Gastroesophageal sphincter (tissue), 4 donors: Measurements from ENCODE around the gene SH3BP2. TPM values are rescaled to one million over a fixed set of nuclear protein-coding genes. Genes with fewer than 3 reads are reported as not detected.

ENCODE experiments used
- ATAC-seq: fragments of 150-250 bp; one replicate; pipeline ENCODE4 v1.9.1; 2016; ENCODE audit warnings: mild to moderate bottlenecking, moderate library complexity
- H3K27ac ChIP-seq, 4 donors: fragments of 200-600 bp; sonication (generic) in 3 of 4; 1 replicate in 3 of 4; 2 replicates in 1 of 4; pipeline ENCODE4 v1.5.1; 2016 to 2019
- H3K27me3 ChIP-seq: fragments of 200-600 bp; sonication (generic); one replicate; pipeline ENCODE4 v1.5.1; 2019
- H3K36me3 ChIP-seq, 2 donors: fragments of 200-600 bp; sonication (generic); one replicate each; pipeline ENCODE4 v1.5.1; 2019; ENCODE audit warnings: control low read depth in 1 of 2
- H3K4me1 ChIP-seq, 3 donors: fragments of 200-600 bp; sonication (generic); 1 replicate in 2 of 3; 2 replicates in 1 of 3; pipeline ENCODE4 v1.5.1; 2016 to 2019; ENCODE audit warnings: control low read depth in 2 of 3
- H3K4me3 ChIP-seq, 2 donors: fragments of 200-600 bp; sonication (generic); one replicate each; pipeline ENCODE4 v1.5.1; 2019; ENCODE audit warnings: mild to moderate bottlenecking in 1 of 2, moderate library complexity in 1 of 2
- H3K9me3 ChIP-seq, 3 donors: fragments of 200-600 bp; sonication (generic); one replicate each; pipeline ENCODE4 v1.5.1; 2017 to 2019; ENCODE audit warnings: control low read depth in 2 of 3
- EP300 ChIP-seq: sonication (generic); formaldehyde crosslinking; IDR thresholded peaks from one replicate; pipeline ENCODE4 v1.6.1; 2017; ENCODE audit warnings: antibody characterized with exemption, mild to moderate bottlenecking
- POLR2A ChIP-seq, 2 donors: fragments of 450-650 bp; IDR thresholded peaks; one replicate each; pipeline ENCODE4 v1.6.1; 2017; ENCODE audit warnings: antibody characterized with exemption in 2 of 2, mild to moderate bottlenecking in 2 of 2, moderate library complexity in 1 of 2
- POLR2AphosphoS5 ChIP-seq: sonication (generic); formaldehyde crosslinking; IDR thresholded peaks from one replicate; pipeline ENCODE4 v1.6.1; 2017; ENCODE audit warnings: antibody characterized with exemption
- WGBS, 2 donors: methylation state at CpG; one replicate each; pipeline ENCODE4 v1.1.5; 2018; ENCODE audit warnings: low coverage in 1 of 2; 5-methylcytosine and 5-hydroxymethylcytosine counted together
- total RNA-seq, 4 donors: library from RNA; depleted of rRNA; stranded (reverse); fragments of >200 nt; gene quantifications; one replicate each; pipeline ENCODE4 v1.1.0, GENCODE V29; 2016
- TF ChIP-seq, protein P1 (sequence below), 4 experiments: fragments of 200-600 bp in 2 of 4; fragments of 450-650 bp in 2 of 4; sonication (generic) in 1 of 4; IDR thresholded peaks; one replicate each; pipeline ENCODE4 v1.5.1; 2017 to 2019; ENCODE audit warnings: antibody characterized with exemption in 4 of 4, mild to moderate bottlenecking in 2 of 4, moderate library complexity in 2 of 4

Gene SH3BP2
- total RNA-seq, 4 donors from 2014 or later = 26.8 to 36.4 (median 29.3) TPM

DNA sequence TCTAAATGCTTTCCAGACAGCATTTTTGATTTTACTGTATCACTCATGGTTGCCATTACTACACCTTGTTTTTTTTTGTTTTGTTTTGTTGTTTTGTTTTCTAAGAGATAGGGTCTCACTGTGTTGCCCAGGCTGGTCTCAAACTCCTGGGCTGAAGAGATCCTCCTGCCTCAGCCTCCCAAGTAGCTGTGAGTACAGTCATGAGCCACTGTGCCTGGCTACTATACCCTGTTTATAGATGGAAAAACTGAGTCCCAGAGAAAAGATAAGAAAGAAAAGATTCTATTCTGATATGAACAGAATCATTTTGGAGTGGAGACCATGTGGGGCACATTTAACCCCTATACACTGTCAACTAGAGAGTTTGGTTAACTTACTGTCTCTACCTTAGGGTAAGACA is 70.8 kb downstream of the SH3BP2 start:
- Histone ChIP-seq H3K27ac (no peak overlapping the region), H3K4me3 (no peak overlapping the region), H3K9me3 (no peaks in the 10 kb centered on the region), H3K4me1 (peaks cover 55 to 100% (median 78%) of the 10 kb centered on the region in 3 donors), H3K36me3 (no peaks in the 10 kb centered on the region), H3K27me3 (no peaks in the 10 kb centered on the region)
- no peak for ATAC-seq
- TF ChIP-seq EP300 = no peak
- TF ChIP-seq POLR2A (IDR thresholded peaks at IDR 0.05) = no peak
- no peak for TF ChIP-seq POLR2AphosphoS5
- TF ChIP-seq, protein P1, sequence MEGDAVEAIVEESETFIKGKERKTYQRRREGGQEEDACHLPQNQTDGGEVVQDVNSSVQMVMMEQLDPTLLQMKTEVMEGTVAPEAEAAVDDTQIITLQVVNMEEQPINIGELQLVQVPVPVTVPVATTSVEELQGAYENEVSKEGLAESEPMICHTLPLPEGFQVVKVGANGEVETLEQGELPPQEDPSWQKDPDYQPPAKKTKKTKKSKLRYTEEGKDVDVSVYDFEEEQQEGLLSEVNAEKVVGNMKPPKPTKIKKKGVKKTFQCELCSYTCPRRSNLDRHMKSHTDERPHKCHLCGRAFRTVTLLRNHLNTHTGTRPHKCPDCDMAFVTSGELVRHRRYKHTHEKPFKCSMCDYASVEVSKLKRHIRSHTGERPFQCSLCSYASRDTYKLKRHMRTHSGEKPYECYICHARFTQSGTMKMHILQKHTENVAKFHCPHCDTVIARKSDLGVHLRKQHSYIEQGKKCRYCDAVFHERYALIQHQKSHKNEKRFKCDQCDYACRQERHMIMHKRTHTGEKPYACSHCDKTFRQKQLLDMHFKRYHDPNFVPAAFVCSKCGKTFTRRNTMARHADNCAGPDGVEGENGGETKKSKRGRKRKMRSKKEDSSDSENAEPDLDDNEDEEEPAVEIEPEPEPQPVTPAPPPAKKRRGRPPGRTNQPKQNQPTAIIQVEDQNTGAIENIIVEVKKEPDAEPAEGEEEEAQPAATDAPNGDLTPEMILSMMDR (IDR thresholded peaks at IDR 0.05) = no peak

GRCh38 chr4:2865196-2865780 is 72.4 kb downstream of the SH3BP2 start:
- ATAC-seq = no peak
- H3K4me3 ChIP-seq = no peak overlapping the region
- 12 to 19% methylated on average over 2 of the region's 2 CpGs for WGBS, 2 donors
- H3K36me3 ChIP-seq = no peaks in the 10 kb centered on the region
- H3K27ac ChIP-seq = peak overlapping the region in 1 of 4 donors; percentile 5
- peaks cover 48 to 100% (median 79%) of the 10 kb centered on the region in 3 donors for H3K4me1 ChIP-seq
- H3K9me3 ChIP-seq = no peaks in the 10 kb centered on the region
- TF ChIP-seq POLR2A (IDR thresholded peaks at IDR 0.05) (no peak), EP300 (no peak), POLR2AphosphoS5 (no peak)
- TF ChIP-seq, protein P1 (IDR thresholded peaks at IDR 0.05) = no peak
- H3K27me3 ChIP-seq = no peaks in the 10 kb centered on the region

GRCh38 chr4:2866160-2866861 is 73.4 kb downstream of the SH3BP2 start:
- H3K9me3 ChIP-seq = no peaks in the 10 kb centered on the region
- H3K36me3 ChIP-seq = no peaks in the 10 kb centered on the region
- no peaks in the 10 kb centered on the region for H3K27me3 ChIP-seq
- WGBS, 2 donors = 39 to 57% methylated on average over 9 to 10 of the region's 10 CpGs
- H3K4me3 ChIP-seq = no peak overlapping the region
- peaks cover 42 to 99% (median 80%) of the 10 kb centered on the region in 3 donors for H3K4me1 ChIP-seq
- TF ChIP-seq, protein P1 (IDR thresholded peaks at IDR 0.05) = no peak
- no peak for TF ChIP-seq POLR2A (IDR thresholded peaks at IDR 0.05)
- TF ChIP-seq EP300 = no peak
- no peak for TF ChIP-seq POLR2AphosphoS5
- H3K27ac ChIP-seq = peak overlapping the region in 3 of 4 donors; percentile 11 to 74 (median 23)
- ATAC-seq = no peak

DNA sequence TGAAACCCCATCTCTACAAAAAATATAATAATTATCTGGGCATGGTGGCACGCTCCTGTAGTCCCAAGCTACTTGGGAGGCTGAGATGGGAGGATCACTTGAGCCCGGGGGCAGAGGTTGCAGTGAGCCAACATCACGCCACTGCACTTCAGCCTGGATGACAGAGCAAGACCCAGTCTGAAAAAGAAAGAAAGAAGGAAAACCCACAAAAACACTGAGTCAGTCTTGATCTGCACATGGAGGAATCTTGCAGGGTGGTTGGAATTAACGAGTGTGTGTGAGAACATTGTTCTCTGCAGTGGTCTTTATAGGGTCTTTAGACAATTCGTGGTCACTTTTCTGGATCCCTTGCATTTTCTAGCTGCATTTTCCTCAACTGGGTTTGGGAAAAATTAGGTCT is 74.0 kb downstream of the SH3BP2 start:
- Histone ChIP-seq H3K9me3 (no peaks in the 10 kb centered on the region), H3K4me3 (no peak overlapping the region), H3K27me3 (no peaks in the 10 kb centered on the region), H3K4me1 (peaks cover 36 to 99% (median 74%) of the 10 kb centered on the region in 3 donors), H3K27ac (peak overlapping the region in 2 of 4 donors; percentile 23 to 74), H3K36me3 (no peaks in the 10 kb centered on the region)
- ATAC-seq = no peak
- no peak for TF ChIP-seq EP300
- TF ChIP-seq, protein P1 (IDR thresholded peaks at IDR 0.05) = no peak
- no peak for TF ChIP-seq POLR2AphosphoS5
- TF ChIP-seq POLR2A (IDR thresholded peaks at IDR 0.05) = no peak
- whole genome bisulfite sequencing, 2 donors = 80 to 83% methylated on average over 3 to 5 of the region's 5 CpGs
